Activated T-cell treated with anti-CD3 and anti-CD28 coated beads, Interleukin-2, amount 50 U/mL, for 4 hours (primary cell): ENCODE measurements around the gene UBE4A. TPM values are rescaled to one million over a fixed set of nuclear protein-coding genes. Genes with fewer than 3 reads are reported as not detected.

Source experiments
- ATAC-seq, 2 donors: fragments of 200-7000 bp; cut with Tn5 transposase; one replicate each; pipeline ENCODE4 v1.10.0; 2021
- DNase-seq: peaks from one replicate; pipeline ENCODE4 v3.0.0-alpha.2; 2020
- H3K27me3 Mint-ChIP-seq: one replicate; pipeline ENCODE4 v1.8.0; 2021; ENCODE audit warnings: low read depth, mixed read lengths
- H3K36me3 Mint-ChIP-seq: one replicate; pipeline ENCODE4 v1.8.0; 2022; ENCODE audit warnings: mixed read lengths; ENCODE audit not compliant: insufficient read depth
- H3K4me1 Mint-ChIP-seq: one replicate; pipeline ENCODE4 v1.8.0; 2021; ENCODE audit warnings: low read depth, mixed read lengths
- H3K4me3 Mint-ChIP-seq: one replicate; pipeline ENCODE4 v1.8.0; 2021; ENCODE audit warnings: mild to moderate bottlenecking, moderate library complexity, mixed read lengths
- H3K9me3 Mint-ChIP-seq: one replicate; pipeline ENCODE4 v1.8.0; 2021; ENCODE audit warnings: mixed read lengths
- total RNA-seq, 3 donors: library from RNA; stranded (reverse); gene quantifications; one replicate each; pipeline ENCODE4 v1.2.1, GENCODE V29; 2021

Gene UBE4A
- total RNA-seq, 3 donors from 2014 or later = 43.7 to 45.1 (median 45.0) TPM

DNA sequence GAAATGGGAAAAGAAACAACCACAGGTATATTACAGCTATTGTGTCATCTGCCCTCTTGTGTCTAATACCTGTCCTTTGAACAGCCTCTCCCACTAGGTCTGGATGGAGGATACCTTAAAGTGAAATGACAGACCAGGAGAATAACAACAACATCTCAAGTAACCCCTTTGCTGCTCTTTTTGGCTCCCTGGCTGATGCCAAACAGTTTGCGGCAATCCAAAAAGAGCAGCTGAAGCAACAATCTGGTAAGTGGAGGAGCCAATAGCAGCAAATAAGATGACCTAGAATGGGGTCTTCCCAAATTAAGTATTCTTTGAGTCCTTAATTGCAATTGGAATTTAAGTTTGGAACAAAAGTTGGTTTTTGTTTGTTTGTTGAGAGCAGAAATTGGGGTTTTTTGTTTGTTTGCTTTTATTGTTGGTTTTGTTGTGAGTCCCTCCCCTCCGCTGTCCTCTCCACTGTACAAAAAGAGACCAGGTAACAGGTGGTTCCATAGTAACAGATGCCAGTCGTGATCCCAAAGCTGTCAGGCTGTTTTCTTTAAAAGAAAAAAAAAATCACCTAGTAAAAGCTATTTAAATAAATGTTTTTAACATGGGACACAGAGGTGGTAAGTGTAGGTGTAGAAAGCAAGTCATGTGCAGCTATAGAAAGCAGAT is 5.7 kb downstream of the UBE4A start:
- Mint-ChIP-seq H3K4me1 (peaks cover 36% of the 10 kb centered on the region), H3K36me3 (peaks cover 43% of the 10 kb centered on the region), H3K9me3 (no peaks in the 10 kb centered on the region), H3K27me3 (no peaks in the 10 kb centered on the region), H3K4me3 (no peak overlapping the region)
- ATAC-seq = no peak
- DNase-seq = no peak

DNA sequence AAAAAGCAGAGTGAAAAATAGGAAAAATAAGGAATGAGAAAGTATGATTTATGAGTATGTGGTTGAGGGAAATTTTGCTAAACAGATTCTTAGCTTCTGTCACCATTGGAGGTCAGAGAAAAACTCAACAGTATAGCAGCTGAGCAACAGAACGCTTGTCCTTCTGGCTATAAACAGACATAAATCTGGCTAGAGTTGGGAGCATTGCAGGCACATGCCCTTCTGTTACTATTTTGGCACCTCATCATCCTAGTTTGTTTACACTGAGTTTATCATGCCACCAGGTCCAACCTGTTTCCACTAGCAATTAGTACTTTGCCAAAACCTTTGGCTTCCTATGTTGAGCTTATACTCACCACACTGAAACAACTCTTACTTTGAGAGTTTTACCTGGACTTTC is 6.9 kb downstream of the UBE4A start:
- Mint-ChIP-seq H3K9me3 (no peaks in the 10 kb centered on the region), H3K4me1 (peaks cover 27% of the 10 kb centered on the region), H3K27me3 (no peaks in the 10 kb centered on the region), H3K4me3 (no peak overlapping the region), H3K36me3 (peaks cover 49% of the 10 kb centered on the region)
- DNase-seq (no peak), ATAC-seq (no peak)

DNA sequence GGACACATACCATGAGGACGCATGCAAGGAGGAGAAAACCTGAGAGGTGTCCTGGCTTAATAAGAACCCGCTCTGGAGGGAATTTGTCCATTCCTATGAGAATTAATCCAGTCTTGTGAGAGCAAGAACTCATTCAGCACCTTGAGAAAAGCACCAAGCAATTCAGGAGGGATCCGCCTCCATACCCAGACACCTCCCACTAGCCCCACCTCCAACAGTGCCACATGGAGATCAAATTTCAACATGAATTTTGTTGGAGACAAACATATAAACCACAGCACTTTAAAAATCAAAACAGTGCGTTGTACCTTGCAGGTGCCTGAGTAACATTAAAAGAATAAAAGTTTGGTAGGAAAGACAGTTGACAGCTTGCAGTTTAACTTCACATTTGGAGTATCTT is 11.4 kb downstream of the UBE4A start:
- no peak for DNase-seq
- H3K36me3 Mint-ChIP-seq = peaks cover 62% of the 10 kb centered on the region
- H3K4me1 Mint-ChIP-seq = peaks cover under 1% of the 10 kb centered on the region
- no peak overlapping the region for H3K4me3 Mint-ChIP-seq
- ATAC-seq = no peak
- no peaks in the 10 kb centered on the region for H3K27me3 Mint-ChIP-seq
- H3K9me3 Mint-ChIP-seq = no peaks in the 10 kb centered on the region

DNA sequence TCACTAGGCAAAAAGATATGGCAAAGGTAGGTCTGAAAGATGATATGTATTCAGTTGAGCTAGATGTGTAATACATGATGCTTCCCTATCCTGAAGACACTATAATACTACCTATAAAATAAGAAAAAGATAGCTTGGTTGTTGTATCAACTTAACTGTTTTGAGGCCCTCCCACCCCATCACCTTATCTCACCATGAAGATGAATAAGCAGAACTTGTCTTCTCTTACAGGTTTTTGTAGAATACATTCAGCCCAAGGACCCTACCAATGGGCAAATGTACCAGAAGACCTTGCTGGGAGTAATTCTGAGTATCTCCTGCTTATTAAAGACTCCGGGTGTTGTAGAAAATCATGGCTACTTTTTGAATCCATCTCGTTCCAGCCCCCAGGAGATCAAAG is 13.9 kb downstream of the UBE4A start:
- no peak overlapping the region for H3K4me3 Mint-ChIP-seq
- DNase-seq (no peak), ATAC-seq (no peak)
- no peaks in the 10 kb centered on the region for H3K9me3 Mint-ChIP-seq
- H3K27me3 Mint-ChIP-seq = no peaks in the 10 kb centered on the region
- peaks cover 60% of the 10 kb centered on the region for H3K36me3 Mint-ChIP-seq
- peaks cover 2% of the 10 kb centered on the region for H3K4me1 Mint-ChIP-seq

DNA sequence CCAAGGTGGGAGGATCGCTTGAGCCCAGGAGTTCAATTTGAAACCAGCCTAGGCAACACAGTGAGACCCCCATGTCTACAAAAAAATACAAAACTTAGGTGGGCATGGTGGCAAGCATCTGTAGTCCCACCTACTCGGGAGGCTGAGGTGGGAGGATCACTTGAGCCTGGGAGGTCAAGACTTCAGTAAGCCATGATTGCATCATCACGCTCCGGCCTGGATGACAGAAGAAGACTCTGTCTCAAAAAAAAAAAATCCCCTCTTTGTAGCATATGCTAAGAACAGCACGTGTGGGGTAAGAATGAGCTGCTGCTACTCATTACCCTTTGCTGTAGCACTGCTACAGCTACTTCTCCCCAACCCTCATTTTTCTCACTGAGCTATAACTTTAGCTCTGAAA is 14.5 kb downstream of the UBE4A start:
- no peak for ATAC-seq
- peaks cover 2% of the 10 kb centered on the region for H3K4me1 Mint-ChIP-seq
- no peak overlapping the region for H3K4me3 Mint-ChIP-seq
- no peak for DNase-seq
- H3K36me3 Mint-ChIP-seq = peaks cover 57% of the 10 kb centered on the region
- H3K27me3 Mint-ChIP-seq = no peaks in the 10 kb centered on the region
- H3K9me3 Mint-ChIP-seq = no peaks in the 10 kb centered on the region

DNA sequence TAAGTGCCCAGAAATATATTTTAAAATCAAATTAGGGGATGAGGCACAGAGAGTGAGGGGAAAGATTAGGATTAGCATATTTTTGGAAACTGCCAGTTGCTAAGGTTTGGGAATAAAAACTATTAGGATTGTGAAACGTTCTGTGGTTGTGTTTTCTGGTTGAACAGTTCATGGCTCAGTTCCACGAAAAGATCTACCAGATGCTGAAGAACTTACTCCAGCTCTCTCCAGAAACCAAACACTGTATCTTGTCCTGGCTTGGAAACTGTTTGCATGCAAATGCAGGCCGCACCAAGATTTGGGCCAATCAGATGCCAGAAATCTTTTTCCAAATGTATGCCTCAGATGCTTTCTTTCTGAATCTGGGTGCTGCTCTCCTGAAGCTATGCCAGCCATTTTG is 15.3 kb downstream of the UBE4A start:
- no peaks in the 10 kb centered on the region for H3K27me3 Mint-ChIP-seq
- H3K4me1 Mint-ChIP-seq = peaks cover 2% of the 10 kb centered on the region
- no peaks in the 10 kb centered on the region for H3K9me3 Mint-ChIP-seq
- no peak overlapping the region for H3K4me3 Mint-ChIP-seq
- peaks cover 56% of the 10 kb centered on the region for H3K36me3 Mint-ChIP-seq
- DNase-seq (no peak), ATAC-seq (no peak)

DNA sequence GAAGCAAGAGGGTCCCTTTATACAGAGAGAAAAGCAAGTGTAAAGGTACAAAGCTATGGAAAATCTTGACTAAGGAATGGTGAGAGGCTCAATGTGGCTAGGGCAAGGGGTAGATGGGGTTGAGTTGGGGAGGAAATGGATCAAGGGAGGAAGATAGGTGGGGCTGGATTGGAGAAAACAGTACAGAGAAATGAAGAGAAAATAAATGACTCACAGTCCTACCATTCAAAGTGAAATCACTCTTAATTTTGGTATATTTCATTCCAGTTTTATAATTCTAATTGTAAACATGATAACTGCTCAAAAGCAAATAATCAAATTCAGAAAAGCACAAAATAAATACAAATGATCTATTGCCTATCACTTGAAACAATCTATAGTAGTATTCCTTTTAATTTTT is 16.6 kb downstream of the UBE4A start:
- no peaks in the 10 kb centered on the region for H3K27me3 Mint-ChIP-seq
- no peaks in the 10 kb centered on the region for H3K9me3 Mint-ChIP-seq
- peaks cover 49% of the 10 kb centered on the region for H3K36me3 Mint-ChIP-seq
- H3K4me3 Mint-ChIP-seq = no peak overlapping the region
- ATAC-seq (no peak), DNase-seq (no peak)
- H3K4me1 Mint-ChIP-seq = peaks cover 2% of the 10 kb centered on the region

DNA sequence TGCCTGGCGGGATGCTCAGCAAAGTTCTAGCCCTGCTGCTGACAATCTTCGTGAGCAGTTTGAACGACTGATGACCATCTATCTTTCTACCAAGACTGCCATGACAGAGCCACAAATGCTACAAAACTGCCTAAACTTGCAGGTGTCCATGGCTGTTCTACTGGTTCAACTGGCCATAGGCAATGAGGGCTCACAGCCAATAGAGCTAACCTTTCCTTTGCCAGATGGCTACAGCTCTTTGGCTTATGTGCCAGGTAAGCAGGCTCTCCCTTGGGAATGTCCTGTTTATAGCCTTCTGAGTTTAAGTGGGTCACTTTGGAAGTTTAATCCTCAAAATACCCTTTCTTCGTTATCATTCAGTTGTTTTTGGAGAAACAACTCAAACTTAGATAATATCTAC is 20.1 kb downstream of the UBE4A start:
- ATAC-seq = no peak

DNA sequence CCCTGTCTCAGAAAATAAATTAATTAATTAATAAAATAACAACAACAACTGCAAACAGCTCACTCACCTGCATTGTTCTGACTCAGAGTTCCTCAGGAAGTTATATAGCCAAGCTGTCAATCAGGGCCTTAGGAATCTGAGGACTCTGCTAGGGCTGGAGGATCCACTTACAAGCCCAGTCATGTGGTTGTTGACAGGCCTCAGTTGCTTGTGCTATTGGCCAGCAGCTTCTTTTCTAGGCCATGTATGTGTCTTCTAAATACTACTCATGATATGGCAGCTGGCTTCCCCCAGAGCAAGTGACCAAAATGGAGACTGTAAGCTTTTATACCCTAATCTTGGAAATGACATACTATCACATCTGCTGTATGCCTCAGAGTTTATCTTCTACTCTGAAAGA is 21.2 kb downstream of the UBE4A start:
- H3K4me3 Mint-ChIP-seq = no peak overlapping the region
- no peak for DNase-seq
- H3K36me3 Mint-ChIP-seq = peaks cover 46% of the 10 kb centered on the region
- H3K9me3 Mint-ChIP-seq = no peaks in the 10 kb centered on the region
- peaks cover 2% of the 10 kb centered on the region for H3K4me1 Mint-ChIP-seq
- no peaks in the 10 kb centered on the region for H3K27me3 Mint-ChIP-seq
- no peak for ATAC-seq

More for the DNA sequence above, 20.1 kb downstream of the UBE4A start:
- H3K9me3 Mint-ChIP-seq = no peaks in the 10 kb centered on the region
- no peak overlapping the region for H3K4me3 Mint-ChIP-seq
- H3K27me3 Mint-ChIP-seq = no peaks in the 10 kb centered on the region
- no peak for DNase-seq
- H3K4me1 Mint-ChIP-seq = peaks cover 2% of the 10 kb centered on the region
- peaks cover 40% of the 10 kb centered on the region for H3K36me3 Mint-ChIP-seq

DNA sequence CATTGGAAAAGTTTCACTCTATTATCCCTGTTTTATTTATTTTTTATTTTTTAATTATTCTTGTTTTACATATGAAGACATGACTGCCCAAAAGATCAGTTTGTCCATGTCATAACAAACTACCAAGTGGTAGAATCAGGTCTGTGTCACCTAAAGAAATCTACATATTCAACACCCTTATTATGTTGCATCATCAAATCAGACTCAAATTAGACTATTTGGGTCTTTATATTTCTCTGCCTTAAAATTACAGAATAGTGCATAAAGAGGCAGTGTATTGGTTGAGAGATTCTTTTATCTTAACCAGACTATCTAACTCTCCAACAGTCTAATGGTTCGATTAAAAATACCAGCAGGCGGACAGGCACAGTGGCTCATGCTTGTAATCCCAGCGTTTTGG is 23.6 kb downstream of the UBE4A start:
- Mint-ChIP-seq H3K4me1 (no peaks in the 10 kb centered on the region), H3K9me3 (no peaks in the 10 kb centered on the region), H3K36me3 (peaks cover 59% of the 10 kb centered on the region), H3K27me3 (no peaks in the 10 kb centered on the region), H3K4me3 (no peak overlapping the region)
- no peak for ATAC-seq
- no peak for DNase-seq

DNA sequence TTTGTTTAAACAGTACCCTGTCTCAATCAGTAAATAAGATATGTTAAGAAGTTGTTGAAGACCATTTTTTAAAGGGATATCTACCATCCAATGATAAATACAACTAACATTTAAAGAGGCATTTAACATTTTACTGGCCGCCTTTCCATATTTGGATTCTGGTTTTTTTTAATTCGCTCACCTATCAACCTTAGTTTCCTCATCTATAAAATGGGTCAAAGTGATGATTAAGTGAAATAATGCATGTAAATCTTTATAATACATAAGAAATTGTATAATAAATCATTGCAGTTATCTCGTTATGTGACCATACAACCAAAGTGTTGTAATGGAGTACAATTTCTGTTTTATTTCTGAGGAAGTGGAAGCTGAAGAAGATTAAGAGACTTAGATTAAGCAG is 24.3 kb downstream of the UBE4A start:
- ATAC-seq (no peak), DNase-seq (no peak)
- Mint-ChIP-seq H3K9me3 (no peaks in the 10 kb centered on the region), H3K4me3 (no peak overlapping the region), H3K27me3 (no peaks in the 10 kb centered on the region), H3K4me1 (no peaks in the 10 kb centered on the region), H3K36me3 (peaks cover 54% of the 10 kb centered on the region)

DNA sequence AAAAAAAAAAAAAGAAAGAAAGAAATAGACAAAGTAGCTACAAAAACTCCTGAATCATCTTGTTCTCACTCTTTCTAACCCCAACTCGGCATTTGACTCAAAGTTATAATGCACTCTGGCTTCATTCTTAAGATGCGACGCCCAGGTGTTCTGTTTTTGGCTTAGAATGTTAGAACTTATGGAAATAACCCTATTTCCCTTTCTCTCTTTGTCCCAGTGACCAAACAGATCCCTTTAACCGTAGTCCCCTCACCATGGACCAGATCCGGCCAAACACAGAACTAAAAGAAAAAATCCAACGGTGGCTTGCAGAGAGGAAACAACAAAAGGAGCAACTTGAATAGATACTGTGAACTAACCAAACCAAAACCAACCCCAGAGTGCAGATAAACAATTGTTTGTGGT is 36.7 kb downstream of the UBE4A start:
- no peaks in the 10 kb centered on the region for H3K27me3 Mint-ChIP-seq
- H3K36me3 Mint-ChIP-seq = peaks cover 24% of the 10 kb centered on the region
- H3K9me3 Mint-ChIP-seq = no peaks in the 10 kb centered on the region
- ATAC-seq = no peak
- H3K4me1 Mint-ChIP-seq = peaks cover 39% of the 10 kb centered on the region
- H3K4me3 Mint-ChIP-seq = peak overlapping the region; percentile 35
- no peak for DNase-seq

DNA sequence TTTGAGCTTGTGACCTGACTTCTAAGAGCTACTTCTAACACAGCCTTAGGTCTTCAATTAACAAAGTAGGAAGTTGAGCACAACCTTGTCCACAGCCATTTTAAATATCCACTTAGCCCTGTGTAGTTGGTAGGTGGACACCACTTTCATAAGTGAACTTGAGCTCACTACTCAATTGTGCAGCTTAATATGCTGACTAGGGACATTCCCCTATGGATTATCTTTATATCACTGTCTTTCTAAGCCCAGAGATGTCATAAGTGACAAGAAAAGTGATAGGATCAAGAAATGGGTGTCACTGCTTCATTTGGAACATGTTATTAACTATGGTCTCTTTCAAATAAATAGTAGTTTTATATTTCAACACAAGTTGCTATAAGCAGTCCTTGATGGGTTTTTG is 38.0 kb downstream of the UBE4A start:
- no peaks in the 10 kb centered on the region for H3K9me3 Mint-ChIP-seq
- ATAC-seq (no peak), DNase-seq (no peak)
- H3K27me3 Mint-ChIP-seq = no peaks in the 10 kb centered on the region
- H3K4me3 Mint-ChIP-seq = no peak overlapping the region
- peaks cover 27% of the 10 kb centered on the region for H3K36me3 Mint-ChIP-seq
- peaks cover 46% of the 10 kb centered on the region for H3K4me1 Mint-ChIP-seq

DNA sequence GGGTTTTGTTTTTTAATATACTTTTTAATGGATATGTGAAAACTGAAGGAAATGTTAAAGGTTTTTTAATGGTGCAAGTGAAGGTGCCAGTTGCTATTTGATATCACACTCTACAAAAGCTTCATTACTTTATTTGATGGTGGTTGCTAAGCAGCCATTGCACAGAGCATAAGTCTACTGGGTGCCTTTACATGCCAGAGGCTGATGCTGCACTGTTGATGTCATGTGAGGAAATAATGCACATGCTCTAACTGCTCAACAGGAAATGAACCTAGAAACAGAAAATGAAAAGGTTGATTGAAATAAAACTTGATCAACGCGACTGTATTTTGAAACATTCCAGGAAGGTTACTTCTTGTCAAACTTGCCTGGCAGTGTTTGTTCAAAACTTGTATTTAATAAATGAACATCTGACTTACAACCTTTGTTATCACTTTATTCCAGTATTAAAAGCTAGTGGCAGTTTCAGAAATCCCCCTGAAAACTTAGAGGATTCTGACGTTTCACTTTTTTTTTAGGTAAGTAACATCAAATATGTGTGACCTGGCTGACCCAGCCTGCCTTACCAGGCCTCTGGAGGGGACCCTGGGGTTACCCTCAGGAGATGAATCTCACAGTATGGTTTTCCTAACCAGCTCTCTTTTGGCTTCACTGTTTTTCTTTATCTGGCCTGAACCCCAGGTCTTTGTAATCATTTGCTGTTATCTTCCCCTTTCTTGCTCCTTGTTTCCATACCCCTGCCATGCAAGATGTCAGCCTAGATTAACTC is 39.6 kb downstream of the UBE4A start:
- Mint-ChIP-seq H3K4me1 (peaks cover 54% of the 10 kb centered on the region), H3K36me3 (peaks cover 21% of the 10 kb centered on the region), H3K9me3 (no peaks in the 10 kb centered on the region), H3K27me3 (no peaks in the 10 kb centered on the region), H3K4me3 (peak overlapping the region; percentile 99)
- DNase-seq (peak; percentile 22), ATAC-seq (peak; percentile 74)
